Prostate gland (tissue), 2 donors: ENCODE results near the gene POU3F1.

Experiments used
- CTCF ChIP-seq, 4 experiments: fragments of 200-600 bp in 2 of 4; fragments of 450-650 bp in 2 of 4; sonication (generic) in 2 of 4; IDR thresholded peaks; 1 replicate in 3 of 4; 2 replicates in 1 of 4; pipeline ENCODE4 v1.5.1; 2016 to 2019; ENCODE audit warnings: antibody characterized with exemption in 4 of 4, mild to moderate bottlenecking in 2 of 4, moderate library complexity in 2 of 4
- POLR2A ChIP-seq: fragments of 450-650 bp; IDR thresholded peaks from one replicate; pipeline ENCODE4 v1.6.1; 2016; ENCODE audit warnings: antibody characterized with exemption, mild to moderate bottlenecking

GRCh38 chr1:38059635-38060250 is 13.2 kb upstream of the POU3F1 start:
- TF ChIP-seq CTCF (IDR thresholded peaks at IDR 0.05): no peak
- TF ChIP-seq POLR2A: no peak
